Osteocyte (in vitro differentiated cells): ENCODE results near the gene IPCEF1. TPM values are rescaled to one million over a fixed set of nuclear protein-coding genes. Genes with fewer than 3 reads are reported as not detected.
A peak's percentile ranks its signal among the peaks of the same experiment; 100 is the strongest.
"Not testable (repeated sequence)": the region's sequence is repeated elsewhere in the genome, so short reads cannot be mapped to it uniquely, and the experiment has no call there.

Source experiments
- DNase-seq: peaks from one replicate; pipeline ENCODE4 v3.0.0; 2021; ENCODE audit warnings: mixed read lengths; ENCODE audit not compliant: unreplicated experiment; ENCODE audit errors: extremely low spot score
- H3K27ac Mint-ChIP-seq: one replicate; pipeline ENCODE4 v1.8.0; 2021; ENCODE audit warnings: mild to moderate bottlenecking, mixed read lengths; ENCODE audit not compliant: unreplicated experiment
- H3K27me3 Mint-ChIP-seq: one replicate; pipeline ENCODE4 v1.8.0; 2021; ENCODE audit warnings: mixed read lengths; ENCODE audit not compliant: unreplicated experiment
- H3K36me3 Mint-ChIP-seq: one replicate; pipeline ENCODE4 v1.8.0; 2021; ENCODE audit warnings: mixed read lengths; ENCODE audit not compliant: unreplicated experiment
- H3K4me1 Mint-ChIP-seq: one replicate; pipeline ENCODE4 v1.8.0; 2021; ENCODE audit warnings: mixed read lengths; ENCODE audit not compliant: unreplicated experiment
- H3K4me3 Mint-ChIP-seq: one replicate; pipeline ENCODE4 v1.8.0; 2021; ENCODE audit warnings: mild to moderate bottlenecking, moderate library complexity, mixed read lengths; ENCODE audit not compliant: unreplicated experiment
- H3K9me3 Mint-ChIP-seq: one replicate; pipeline ENCODE4 v1.8.0; 2021; ENCODE audit warnings: mixed read lengths; ENCODE audit not compliant: unreplicated experiment
- CTCF ChIP-seq: fragments of 200-600 bp; sonication (generic); IDR thresholded peaks from 2 replicates; pipeline ENCODE4 v1.5.0; 2021; ENCODE audit warnings: antibody characterized with exemption, mild to moderate bottlenecking, moderate library complexity
- total RNA-seq: library from RNA; stranded (reverse); gene quantifications from 2 replicates; pipeline ENCODE4 v1.2.1, GENCODE V29; 2021

IPCEF1 gene
- total RNA-seq, 1 donor from 2014 or later, result 0.46 TPM

GRCh38 chr6:154345811-154346210, 10.8 kb downstream of the IPCEF1 start:
- Mint-ChIP-seq H3K4me3 (no peak overlapping the region), H3K9me3 (no peaks in the 10 kb centered on the region), H3K36me3 (no peaks in the 10 kb centered on the region), H3K27ac (no peak overlapping the region), H3K27me3 (no peaks in the 10 kb centered on the region), H3K4me1 (peaks cover 14% of the 10 kb centered on the region)
- no peak for DNase-seq
- TF ChIP-seq CTCF, result no peak

- Mint-ChIP-seq H3K4me3 (no peak overlapping the region), H3K27me3 (no peaks in the 10 kb centered on the region), H3K36me3 (no peaks in the 10 kb centered on the region), H3K27ac (no peak overlapping the region), H3K9me3 (no peaks in the 10 kb centered on the region), H3K4me1 (peaks cover 14% of the 10 kb centered on the region)
- DNase-seq, result no peak
- TF ChIP-seq CTCF, result peak; percentile 42
These were observed 12.9 kb downstream of the IPCEF1 start for GRCh38 chr6:154343473-154344308.

- Mint-ChIP-seq H3K36me3 (no peaks in the 10 kb centered on the region), H3K9me3 (no peaks in the 10 kb centered on the region), H3K27me3 (no peaks in the 10 kb centered on the region), H3K4me1 (peaks cover 14% of the 10 kb centered on the region), H3K4me3 (no peak overlapping the region), H3K27ac (no peak overlapping the region)
- no peak for TF ChIP-seq CTCF
- DNase-seq, result peak; percentile 15
These were observed 14.7 kb downstream of the IPCEF1 start for GRCh38 chr6:154341871-154342270.

- no peaks in the 10 kb centered on the region for H3K36me3 Mint-ChIP-seq
- H3K27ac Mint-ChIP-seq, result peak overlapping the region; percentile 17
- no peak for DNase-seq
- TF ChIP-seq CTCF, result no peak
- peaks cover 14% of the 10 kb centered on the region for H3K4me1 Mint-ChIP-seq
- H3K4me3 Mint-ChIP-seq, result no peak overlapping the region
- H3K27me3 Mint-ChIP-seq, result no peaks in the 10 kb centered on the region
- no peaks in the 10 kb centered on the region for H3K9me3 Mint-ChIP-seq
These were observed 15.3 kb downstream of the IPCEF1 start for GRCh38 chr6:154341336-154341735.

GRCh38 chr6:154337406-154338005, 19.1 kb downstream of the IPCEF1 start:
- peaks cover 3% of the 10 kb centered on the region for H3K9me3 Mint-ChIP-seq
- no peaks in the 10 kb centered on the region for H3K36me3 Mint-ChIP-seq
- H3K27me3 Mint-ChIP-seq, result no peaks in the 10 kb centered on the region
- no peak for TF ChIP-seq CTCF
- no peak overlapping the region for H3K27ac Mint-ChIP-seq
- H3K4me1 Mint-ChIP-seq, result peaks cover 14% of the 10 kb centered on the region
- no peak overlapping the region for H3K4me3 Mint-ChIP-seq
- DNase-seq, result peak; percentile 19

GRCh38 chr6:154334147-154334546, 22.5 kb downstream of the IPCEF1 start:
- DNase-seq, H3K4me3 Mint-ChIP-seq, H3K27ac Mint-ChIP-seq, H3K4me1 Mint-ChIP-seq, H3K36me3 Mint-ChIP-seq, H3K9me3 Mint-ChIP-seq, H3K27me3 Mint-ChIP-seq: not testable (repeated sequence)
